Ammon's horn (tissue), 1 donor: Measurements from ENCODE around the gene KNDC1.
"Not testable (repeated sequence)": the region's sequence is repeated elsewhere in the genome, so short reads cannot be mapped to it uniquely, and the experiment has no call there.

Experiments
- DNase-seq: peaks from one replicate; pipeline ENCODE4 v3.0.0-alpha.2; 2016; ENCODE audit warnings: low spot score

The KNDC1 gene, protein sequence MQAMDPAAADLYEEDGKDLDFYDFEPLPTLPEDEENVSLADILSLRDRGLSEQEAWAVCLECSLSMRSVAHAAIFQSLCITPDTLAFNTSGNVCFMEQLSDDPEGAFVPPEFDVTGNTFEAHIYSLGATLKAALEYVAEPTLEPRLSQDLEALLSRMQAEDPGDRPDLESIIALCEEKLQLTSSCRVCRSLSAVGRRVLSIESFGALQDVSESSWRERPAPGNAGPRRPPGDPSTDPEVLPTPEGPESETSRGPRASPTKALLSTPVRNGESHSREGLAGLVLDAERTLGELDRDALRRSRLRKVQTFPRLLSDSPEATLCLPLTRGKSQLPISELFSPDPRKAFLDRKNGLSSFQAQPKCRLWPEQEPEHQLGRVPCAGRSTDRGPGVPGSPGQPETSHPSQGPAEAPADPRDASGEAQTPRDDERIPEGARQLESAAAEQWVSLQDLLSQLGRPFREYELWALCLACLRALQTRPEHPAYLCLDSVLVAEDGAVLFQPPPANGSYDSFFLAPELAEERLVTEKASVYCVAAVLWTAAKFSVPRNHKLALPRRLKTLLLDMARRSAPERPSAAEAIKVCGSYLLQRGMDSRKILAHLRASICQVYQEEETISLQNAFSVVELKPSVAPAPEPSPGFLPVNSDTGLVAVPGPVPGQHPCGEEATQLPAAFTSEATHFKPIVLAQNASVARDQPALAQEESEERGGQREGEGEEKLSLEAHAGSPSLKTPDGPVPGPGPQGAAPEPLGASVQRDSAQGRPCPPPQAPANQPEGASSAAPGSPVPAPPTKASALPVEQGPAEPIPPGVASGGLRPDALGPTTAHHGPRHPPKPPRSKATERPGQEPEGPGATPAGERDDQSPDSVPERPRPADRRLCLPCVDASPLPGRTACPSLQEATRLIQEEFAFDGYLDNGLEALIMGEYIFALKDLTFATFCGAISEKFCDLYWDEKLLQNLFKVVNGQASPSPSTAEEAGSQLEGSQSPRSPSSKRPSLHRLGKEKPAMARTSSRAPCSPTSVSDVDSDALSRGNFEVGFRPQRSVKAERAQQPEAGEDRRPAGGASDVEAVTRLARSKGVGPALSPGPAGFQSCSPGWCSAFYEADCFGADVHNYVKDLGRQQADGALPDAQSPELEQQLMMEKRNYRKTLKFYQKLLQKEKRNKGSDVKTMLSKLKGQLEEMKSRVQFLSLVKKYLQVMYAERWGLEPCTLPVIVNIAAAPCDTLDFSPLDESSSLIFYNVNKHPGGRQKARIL (N-terminal part only)

DNA sequence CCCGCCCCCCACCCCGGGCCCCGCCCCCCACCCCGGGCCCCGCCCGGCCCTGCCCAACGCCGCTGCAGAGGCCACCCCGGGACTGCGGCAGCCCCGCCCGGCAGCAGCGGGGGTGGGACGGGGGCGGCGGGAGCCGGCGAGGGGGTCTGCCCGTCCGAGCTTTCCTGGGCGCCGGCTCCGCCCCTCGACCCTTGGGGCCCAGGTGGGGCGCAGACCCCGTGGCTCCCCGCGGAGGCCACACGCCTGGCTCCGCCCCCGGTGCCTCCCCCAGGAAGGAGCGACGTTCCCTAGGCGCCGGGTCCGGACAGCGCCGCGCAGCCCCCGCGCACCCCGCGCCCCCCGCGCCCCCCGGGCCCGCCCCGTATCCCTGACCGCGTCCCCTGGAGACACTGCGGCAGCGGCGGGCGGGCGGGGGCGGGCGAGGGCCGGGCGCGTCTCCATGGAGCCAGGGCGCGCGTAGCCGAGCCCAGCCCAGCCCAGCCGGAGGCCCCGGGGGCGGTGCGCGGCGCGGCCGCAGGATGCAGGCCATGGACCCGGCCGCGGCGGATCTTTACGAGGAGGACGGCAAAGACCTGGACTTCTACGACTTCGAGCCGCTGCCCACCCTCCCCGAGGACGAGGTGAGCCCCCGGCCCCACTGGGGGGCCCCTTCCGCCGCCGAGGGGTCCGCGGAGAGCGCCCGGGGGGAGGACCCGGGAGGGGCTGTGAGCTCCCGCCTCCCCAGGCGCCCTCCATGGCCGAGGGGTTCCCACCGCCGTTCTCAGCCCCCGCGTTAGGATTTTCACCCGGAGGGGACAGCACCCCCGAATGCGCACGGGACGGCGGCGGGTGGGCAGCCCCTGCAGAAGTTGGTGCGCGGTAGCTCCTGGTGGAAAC lies at the start of gene KNDC1:
Gene KNDC1, plus strand, starts transcription at position 270 of the 876 bp plus-strand sequence. Its CDS starts 249 bp downstream, at position 519.
- DNase-seq: no peak

DNA sequence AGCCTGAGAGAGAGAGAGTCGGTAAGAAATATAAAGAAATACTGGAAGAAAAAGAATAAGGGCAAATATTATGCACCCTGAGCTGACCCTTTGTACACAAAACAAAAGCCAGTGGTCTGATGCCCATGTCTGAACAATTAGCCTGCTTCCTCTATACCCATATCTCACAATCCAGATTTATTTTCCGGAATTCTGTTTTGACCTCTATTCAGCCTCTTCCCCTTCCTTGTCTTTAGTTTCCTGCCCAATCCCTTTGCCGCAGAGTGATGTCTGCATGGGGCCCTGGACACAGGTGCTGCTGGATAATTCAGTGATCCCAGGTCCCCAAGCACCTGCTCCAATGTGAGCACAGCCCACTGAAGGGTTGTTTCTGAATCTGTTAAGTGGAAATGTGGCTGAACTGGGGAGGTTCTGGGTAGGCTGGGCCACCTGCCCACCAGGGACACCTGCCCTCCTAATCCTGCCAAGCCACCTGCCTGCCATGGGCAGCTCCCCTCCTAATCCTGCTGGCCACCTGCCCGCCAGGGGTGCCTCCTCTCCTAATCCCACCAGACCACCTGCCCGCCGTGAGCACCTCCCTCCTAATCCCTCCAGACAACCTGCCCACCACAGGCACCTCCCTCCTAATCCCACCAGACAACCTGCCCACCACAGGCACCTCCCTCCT lies 49.3 kb upstream of the KNDC1 start:
- no peak for DNase-seq

DNA sequence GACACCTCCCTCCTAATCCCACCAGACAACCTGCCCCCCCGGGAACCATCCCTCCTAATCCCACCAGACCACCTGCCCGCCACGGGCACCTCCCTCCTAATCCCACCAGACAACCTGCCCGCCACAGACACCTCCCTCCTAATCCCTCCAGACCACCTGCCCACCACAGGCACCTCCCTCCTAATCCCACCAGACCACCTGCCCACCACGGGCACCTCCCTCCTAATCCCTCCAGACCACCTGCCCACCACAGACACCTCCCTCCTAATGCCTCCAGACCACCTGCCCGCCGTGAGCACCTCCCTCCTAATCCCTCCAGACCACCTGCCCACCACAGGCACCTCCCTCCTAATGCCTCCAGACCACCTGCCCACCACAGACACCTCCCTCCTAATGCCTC lies 48.4 kb upstream of the KNDC1 start:
- DNase-seq: not testable (repeated sequence)

DNA sequence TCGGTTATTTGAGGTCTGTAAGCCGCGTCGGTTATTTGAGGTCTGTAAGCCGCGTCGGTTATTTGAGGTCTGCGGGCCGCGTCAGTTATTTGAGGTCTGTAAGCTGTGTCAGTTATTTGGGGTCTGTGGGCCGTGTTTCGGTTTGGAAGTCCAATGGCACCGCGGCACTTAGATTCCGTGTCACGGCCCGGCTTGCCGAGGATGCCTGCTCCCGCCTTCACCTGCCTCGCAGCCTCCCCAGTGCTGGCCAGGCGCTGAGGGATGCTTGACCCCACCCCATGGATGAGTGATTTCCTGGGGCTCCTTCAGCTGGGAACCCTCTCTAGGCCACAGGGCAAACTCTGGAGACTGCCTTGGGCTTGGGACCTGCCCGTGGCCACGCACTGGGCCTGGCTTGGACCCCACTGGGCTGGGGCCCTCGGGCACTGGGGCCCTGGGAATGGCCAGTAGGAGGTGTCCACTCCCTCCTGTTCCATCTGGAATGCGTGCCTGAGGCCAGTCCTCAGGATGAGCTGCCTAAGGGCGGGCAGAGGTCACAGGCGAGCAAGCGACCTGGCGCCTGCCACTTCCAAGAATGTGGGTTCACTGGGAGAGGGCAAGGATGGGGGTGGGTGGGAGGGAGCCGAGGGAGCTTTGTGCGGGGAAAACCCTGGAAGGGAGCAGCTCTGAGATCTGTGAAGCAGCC lies 46.7 kb upstream of the KNDC1 start:
- DNase-seq: no peak

DNA sequence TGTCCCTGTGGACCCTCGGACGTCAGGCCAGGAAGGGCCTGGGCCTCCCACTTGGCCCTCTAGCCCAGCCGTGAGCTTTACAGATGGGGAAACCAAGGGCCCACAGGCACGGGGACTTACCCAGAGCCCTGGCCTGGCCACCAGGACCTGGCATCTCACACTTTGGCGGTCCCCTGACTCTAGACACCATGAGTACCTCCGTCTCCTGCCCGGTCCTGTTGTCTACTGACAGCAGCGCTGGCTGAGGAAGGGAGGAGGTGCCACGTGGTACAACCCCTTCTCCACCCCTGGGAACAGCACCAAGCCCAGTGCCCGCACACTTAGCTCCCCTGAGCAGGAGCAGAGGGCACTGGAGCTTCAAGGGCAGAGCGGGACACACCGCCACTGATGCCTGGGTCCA lies 46.2 kb upstream of the KNDC1 start:
- no peak for DNase-seq

DNA sequence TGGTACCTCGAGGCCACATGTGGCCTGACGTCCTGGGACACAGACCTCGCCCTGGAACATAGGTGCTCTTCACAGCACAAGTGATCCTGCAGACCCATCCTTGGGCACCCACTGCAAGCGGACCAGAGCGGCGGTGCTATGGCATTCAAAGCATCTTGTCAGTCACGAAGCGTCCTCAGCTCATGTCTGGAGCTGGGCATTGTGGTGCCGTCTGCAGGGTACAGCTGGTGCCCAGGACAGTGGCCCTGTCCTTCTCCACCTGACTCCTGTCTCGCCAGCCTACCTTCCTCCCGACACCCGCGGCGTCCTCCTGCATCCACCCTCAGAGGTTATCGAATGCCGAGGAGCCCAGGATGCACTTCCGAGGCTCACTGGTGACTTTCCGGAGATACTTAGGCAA lies 45.8 kb upstream of the KNDC1 start:
- no peak for DNase-seq

DNA sequence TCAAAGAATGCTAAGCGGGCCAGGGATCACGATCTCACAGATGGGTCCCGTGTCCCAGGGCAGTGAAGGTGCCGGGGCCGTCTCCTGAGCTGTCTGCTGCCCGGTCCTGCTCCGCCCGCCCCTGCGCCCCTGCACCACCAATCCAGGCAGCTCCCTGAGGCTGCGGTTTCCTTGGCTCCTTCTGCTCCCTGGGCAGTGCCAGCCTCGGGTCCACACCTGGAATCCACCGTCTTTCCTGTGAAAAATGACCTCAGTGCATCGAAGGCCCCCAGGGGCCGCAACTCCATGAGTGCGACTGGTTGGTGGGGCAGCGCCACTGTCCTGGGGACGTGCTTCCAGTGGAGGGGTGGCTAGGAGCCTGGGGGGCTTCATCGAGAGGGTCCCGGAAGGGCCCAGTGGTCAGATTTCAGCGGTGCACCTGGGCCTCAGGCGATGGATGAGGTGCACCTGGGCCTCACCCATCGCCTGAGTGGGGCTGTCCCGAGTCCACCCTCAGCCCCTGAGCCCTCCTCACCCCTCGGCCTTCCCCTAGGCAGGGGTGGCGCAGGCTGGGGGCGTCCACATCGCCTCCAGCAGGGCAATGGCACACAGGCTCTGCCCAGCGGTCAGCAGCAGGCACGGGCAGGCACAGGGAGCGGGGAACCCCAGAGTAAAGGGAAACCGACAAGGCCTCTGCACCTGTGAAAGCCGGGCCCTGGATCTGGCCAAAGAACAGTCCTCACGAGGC lies 45.1 kb upstream of the KNDC1 start:
- DNase-seq: no peak

DNA sequence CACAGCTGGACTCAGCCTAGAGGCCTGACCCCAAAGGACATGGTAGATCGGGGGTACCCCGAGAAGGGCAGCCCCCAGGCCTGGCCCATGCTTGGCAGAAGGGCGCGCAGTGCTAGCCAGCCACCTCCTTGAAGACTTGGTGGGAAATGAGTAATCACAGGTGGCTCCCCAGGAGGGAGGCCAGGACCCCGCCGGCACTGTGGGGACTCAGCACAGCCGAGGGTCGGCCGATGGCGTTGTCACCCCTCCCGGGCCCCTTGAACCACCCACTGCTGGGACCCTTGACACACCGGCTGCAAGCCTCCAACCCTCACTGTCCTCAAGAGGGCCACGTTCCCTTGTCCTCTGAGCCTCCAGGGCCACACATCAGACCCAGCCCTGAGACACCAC lies 44.6 kb upstream of the KNDC1 start:
- DNase-seq: no peak

DNA sequence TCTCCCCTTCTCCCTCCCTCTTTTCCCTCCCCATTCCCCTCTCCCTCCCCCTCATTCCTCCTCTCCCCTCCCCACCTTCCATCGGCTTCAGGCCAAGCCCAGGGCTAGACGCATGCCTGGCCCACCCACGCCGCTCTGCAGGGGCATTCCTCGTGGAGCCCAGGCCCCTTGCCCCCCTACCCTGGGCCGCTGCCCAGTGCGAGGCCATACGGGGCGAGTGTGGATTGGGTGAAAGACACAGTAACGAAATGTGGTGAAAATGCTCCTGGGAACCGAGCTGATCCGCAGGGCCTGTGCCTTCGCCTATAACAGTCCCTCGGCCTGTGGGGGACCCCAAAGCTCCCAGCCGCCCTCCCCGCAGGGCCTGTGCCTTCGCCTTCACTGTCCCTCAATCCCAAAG lies 44.0 kb upstream of the KNDC1 start:
- no peak for DNase-seq

DNA sequence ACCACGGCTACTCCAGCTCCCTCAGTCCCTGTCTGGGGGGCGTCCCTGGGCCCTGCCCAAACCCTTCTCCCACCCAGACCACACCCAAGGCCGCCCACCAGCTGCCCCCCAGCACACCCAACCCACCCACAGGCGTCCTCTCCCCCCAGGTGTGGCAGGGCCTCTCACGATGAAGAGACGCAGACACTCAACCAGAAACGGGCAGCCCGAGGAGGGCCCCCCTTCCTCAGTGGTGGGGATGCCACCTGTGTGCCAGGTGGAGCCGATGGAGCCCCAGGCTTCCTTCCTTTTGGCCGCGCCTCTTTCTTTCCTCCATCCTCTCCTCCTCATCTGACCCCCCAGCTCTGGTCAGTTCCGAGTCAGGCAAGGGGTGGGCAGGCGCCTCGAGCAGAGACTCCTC lies 43.6 kb upstream of the KNDC1 start:
- DNase-seq: no peak

DNA sequence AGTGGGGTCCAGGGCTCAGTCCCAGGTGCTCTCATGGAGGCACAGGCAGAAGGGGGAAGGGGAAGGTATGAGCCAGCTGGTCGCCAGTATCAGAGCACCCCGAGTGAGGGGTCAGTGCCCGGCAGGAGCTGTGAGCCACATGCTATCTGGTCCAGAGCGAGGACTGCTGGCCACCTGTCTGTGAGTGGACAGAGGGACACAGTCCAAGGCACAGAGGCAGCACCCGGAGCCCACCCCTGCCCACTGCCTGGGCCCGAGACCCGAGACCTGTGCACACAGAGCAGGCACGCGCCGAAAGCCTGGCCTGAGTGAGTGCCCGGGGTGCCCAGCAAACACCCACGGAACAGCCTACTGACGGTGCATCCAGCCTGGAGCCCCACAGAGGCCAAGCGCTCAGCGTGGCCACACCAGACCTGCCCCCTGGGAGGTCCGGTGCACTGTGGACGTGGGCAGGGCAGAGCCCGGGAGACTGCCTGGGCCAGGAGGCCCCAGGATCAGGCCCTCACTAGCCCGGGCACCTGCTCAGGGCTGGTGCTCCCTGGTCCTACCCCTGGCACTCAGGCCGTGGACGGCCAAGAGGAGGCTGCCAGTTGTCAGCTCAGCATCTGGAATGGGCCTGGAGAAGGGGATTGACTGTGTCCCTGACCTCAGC lies 42.9 kb upstream of the KNDC1 start:
- DNase-seq: no peak

DNA sequence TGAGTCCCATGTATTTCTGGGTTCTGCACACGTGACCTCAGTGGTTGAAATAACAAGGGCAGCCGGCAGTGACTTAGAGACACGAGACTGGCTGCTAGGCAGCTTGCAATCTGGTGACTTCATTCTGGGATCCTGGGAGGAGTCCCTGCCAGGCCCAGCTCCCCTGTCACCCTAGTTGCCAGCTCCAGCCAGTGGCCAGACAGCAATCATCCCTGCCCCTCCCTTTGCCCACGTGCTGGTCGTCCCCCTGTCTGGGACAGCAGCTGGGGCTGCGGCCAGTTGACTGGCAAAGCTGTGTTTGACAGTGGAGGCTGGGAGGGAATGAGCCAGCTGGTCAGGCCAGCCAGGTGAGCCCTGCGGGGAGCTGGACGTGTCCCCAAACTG lies 42.3 kb upstream of the KNDC1 start:
- DNase-seq: no peak

DNA sequence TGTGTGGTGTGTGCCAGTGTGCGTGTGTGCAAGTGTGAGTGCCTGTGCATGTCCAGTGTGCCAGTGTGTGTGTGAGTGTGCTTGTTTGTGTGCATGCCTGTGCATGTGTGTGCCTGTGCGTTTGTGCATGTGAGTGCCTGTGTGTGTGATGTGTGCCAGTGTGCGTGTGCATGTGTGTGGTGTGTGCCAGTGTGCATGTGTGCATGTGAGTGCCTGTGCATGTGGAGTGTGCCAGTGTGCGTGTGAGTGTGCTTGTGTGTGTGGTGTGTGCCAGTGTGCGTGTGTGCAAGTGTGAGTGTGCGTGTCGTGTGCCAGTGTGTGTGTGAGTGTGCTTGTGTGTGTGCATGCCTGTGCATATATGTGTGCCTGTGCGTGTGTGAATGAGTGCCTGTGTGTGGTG lies 38.5 kb upstream of the KNDC1 start:
- no peak for DNase-seq

DNA sequence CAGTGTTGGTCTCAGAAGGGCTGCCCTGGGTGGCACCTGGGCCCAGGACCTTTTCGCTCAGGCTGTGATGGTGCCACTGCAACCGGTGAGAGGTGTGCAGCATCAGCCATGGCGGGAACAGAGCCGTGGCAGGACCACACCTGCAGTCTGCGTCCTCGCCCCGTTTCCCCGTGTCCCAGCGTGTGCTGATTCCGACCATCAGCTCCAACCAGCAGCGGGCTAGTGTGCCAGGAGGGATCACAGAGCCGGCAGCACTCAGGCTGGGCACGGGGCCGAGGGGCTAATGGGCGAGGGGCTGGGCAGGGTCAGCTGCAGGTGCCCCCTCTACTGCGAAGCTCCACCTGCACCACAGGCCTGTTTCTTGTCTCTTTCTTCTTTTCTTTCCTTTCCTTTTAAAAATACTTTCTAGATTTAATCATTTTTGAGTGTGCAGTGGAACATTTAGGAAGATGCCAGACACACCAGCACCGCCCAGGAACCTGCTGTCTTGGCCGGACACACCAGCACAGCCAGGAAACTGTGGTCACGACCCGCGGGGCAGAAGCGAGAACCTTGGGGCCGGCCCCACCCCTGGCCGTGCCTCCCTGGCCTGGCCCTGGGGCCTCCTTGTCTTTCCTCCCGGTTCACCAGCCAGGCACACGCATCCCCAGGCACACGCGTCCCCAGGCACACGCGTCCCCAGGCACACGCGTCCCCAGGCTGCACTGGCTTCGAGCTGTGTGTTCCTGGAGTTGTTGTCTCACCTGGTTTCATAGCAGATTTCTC lies 37.7 kb upstream of the KNDC1 start:
- no peak for DNase-seq

DNA sequence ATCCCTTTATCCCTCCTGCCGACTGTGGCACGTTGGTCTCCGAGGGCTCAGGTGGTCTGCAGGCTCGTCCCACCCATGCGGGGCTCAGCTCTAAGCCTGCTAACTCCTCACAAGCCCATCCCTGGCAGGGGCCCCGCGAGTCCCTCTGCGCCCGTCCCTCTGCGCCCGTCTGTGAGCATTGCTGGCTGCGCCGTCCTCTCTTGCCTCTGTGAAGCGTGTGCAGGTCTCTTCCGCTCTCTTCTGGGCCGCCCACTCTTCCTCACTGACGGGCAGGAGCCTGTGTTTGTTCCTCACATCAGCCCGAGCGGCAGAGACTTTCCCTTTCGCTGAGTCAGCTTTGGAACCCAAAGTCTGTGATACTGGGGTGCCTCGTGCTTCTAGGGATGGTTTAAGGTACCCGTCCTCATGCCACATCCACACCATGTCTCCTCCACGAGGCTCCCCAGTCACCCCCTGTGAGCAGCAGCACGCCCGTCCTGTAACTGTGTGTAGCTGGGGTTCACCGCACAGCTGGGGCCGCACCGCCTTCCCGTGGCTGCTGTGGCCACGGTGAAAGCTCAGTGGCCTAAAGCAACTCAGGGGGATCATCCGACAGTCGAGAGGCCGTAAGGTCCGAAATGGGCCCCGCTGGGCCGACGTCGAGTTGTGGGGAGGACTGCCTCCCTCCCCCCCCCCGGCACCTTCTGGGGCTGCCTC lies 36.8 kb upstream of the KNDC1 start:
- no peak for DNase-seq

DNA sequence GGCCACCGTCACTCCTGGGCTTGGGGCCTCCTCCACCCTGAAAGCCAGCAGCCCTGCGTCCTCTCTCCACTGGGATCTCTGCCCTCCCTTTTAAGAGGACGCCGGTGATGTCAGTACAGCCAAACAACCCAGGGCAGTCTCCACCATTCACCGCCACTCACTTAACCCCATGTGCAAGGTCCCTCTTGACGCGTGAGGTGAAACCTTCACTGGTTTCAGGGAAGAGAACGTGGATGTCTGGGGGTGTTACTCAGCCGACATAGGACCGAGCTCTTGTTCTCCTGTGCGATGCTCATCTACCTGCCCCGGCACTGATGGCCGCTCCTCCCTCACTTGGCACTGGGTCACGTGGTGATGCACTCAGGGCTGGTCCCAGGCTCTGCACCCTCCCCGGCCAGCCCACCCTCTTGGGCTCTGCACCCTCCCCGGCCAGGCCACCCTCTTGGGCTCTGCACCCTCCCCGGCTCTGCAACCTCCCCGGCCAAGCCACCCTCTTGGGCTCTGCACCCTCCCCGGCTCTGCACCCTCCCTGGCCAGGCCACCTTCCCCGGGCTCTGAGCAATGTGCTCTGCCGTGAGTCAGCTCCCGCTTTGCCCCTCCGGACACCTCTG lies 36.2 kb upstream of the KNDC1 start:
- DNase-seq: no peak
